ENCODE results near the gene NXPE3. TPM values are rescaled to one million over a fixed set of nuclear protein-coding genes. Genes with fewer than 3 reads are reported as not detected.

The NXPE3 gene
- total and polyA plus RNA-seq, 2 of the 8 experiments (the other 6 are each of a cell fraction or from before 2014, with no cell fraction given) = 10.9 to 22.7 TPM

DNA sequence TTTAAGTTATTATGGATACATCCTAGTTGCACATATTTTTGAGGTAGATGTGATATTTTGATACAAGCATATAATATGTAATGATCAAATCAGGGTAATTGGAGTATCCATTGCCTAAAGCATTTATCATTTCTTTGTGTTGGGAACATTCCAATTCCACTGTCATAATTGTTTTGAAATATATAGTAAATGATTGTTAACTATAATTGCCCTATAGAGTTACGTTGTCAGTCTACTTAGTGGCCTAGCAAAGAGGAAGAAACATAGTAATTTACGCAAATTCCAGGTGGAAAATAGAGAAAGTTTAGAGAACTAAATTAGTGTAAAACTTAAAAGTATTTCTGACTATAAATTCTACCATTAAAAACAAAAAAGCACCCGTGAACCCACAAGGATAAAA, 24.9 kb downstream of the NXPE3 start:
- no peak overlapping the region for H3K23ac ChIP-seq (ENCODE audit: insufficient read length)

More for the DNA sequence above, 24.9 kb downstream of the NXPE3 start:
- Histone ChIP-seq H2BK20ac (ENCODE audit: low read length) (no peak overlapping the region), H4K8ac (ENCODE audit: extremely low read depth, insufficient read depth, low read length) (no peak overlapping the region), H3K36me3 (ENCODE audit: control insufficient read depth in 2 of 4, insufficient read depth in 4 of 4, low read length in 3 of 4) (peaks cover 0 to 14% (median 4%) of the 10 kb centered on the region in 4 experiments; a peak in 4 of 8 replicates), H3K4ac (replicated peaks; ENCODE audit: insufficient read length, low read depth, low read length) (no peak overlapping the region), H3K79me2 (ENCODE audit: control insufficient read depth in 1 of 2, insufficient read depth in 2 of 2, low read length in 2 of 2) (no peaks in the 10 kb centered on the region), H3K27ac (ENCODE audit: low read depth, low read length) (no peak overlapping the region), H3K56ac (replicated peaks; ENCODE audit: insufficient read length, low read depth, low read length) (no peak overlapping the region), H4K91ac (replicated peaks; ENCODE audit: insufficient read length, low read length) (no peak overlapping the region), H2BK5ac (ENCODE audit: low read depth, low read length) (no peak overlapping the region), H4K5ac (ENCODE audit: insufficient read length, low read depth, low read length) (no peak overlapping the region), H3K9me3 (ENCODE audit: insufficient read depth in 2 of 2, low read depth in 1 of 2, low read length in 1 of 2) (no peaks in the 10 kb centered on the region), H3K4me3 (ENCODE audit: extremely low read depth in 1 of 4, insufficient read depth in 2 of 4, low read depth in 3 of 4, low read length in 4 of 4) (no peak overlapping the region), H3K79me1 (ENCODE audit: low read depth, low read length) (no peaks in the 10 kb centered on the region; the same call in 1 of the 2 replicates), H3K4me2 (ENCODE audit: insufficient read depth in 1 of 2, low read depth in 2 of 2, low read length in 2 of 2) (no peak overlapping the region), H3K14ac (ENCODE audit: insufficient read length) (no peak overlapping the region), H3K9ac (replicated peaks in 1 of 4; ENCODE audit: extremely low read depth in 1 of 4, low read depth in 3 of 4, low read length in 3 of 4) (no peak overlapping the region), H2BK12ac (ENCODE audit: low read depth, low read length) (no peak overlapping the region), H3K4me1 (replicated peaks in 1 of 4; ENCODE audit: control insufficient read depth in 3 of 4, insufficient read depth in 4 of 4, low read length in 3 of 4) (no peaks in the 10 kb centered on the region), H3K27me3 (replicated peaks in 1 of 4; ENCODE audit: control insufficient read depth in 3 of 4, extremely low read depth in 1 of 4, insufficient read depth in 3 of 4, low read length in 3 of 4) (no peaks in the 10 kb centered on the region), H4K20me1 (replicated peaks in 1 of 2; ENCODE audit: control insufficient read depth in 1 of 2, insufficient read depth in 2 of 2, low read length in 2 of 2) (no peaks in the 10 kb centered on the region), H2BK15ac (ENCODE audit: low read length) (no peak overlapping the region), H2AK5ac (ENCODE audit: low read depth, low read length) (no peak overlapping the region), H3K18ac (ENCODE audit: extremely low read depth, low read length) (no peak overlapping the region), H3K23me2 (ENCODE audit: low read depth, low read length) (no peaks in the 10 kb centered on the region), H2AFZ (ENCODE audit: low read length) (no peak overlapping the region), H2BK120ac (replicated peaks; ENCODE audit: low read depth, low read length) (no peak overlapping the region)
- FAIRE-seq (no peak), DNase-seq (ENCODE audit: low read depth in 1 of 2, low spot score in 2 of 2) (no peak)
- TF ChIP-seq CBX5 (IDR thresholded peaks at IDR 0.05; ENCODE audit: low read depth, low read length) = no peak
- TF ChIP-seq PHF8 (conservative IDR thresholded peaks at IDR 0.05; ENCODE audit: low read depth, low read length) = no peak
- TF ChIP-seq TAF1 (IDR thresholded peaks at IDR 0.05; ENCODE audit: low read depth, low read length) = no peak
- no peak for TF ChIP-seq KDM4A (IDR thresholded peaks at IDR 0.05; ENCODE audit: low read depth, low read length, severe bottlenecking)
- no peak for TF ChIP-seq POLR2AphosphoS5 (IDR thresholded peaks at IDR 0.05; ENCODE audit: low read depth, low read length)
- POLR2A ChIA-PET (ENCODE audit: partially characterized antibody) = no interaction called here
- CTCF ChIA-PET (ENCODE audit: partially characterized antibody) = interaction anchor here (0.7 to 6.6 kb wide), 15 partner anchors 9 to 443 kb away, joined by 3 to 37 read pairs (median 4); partner anchors contain the start of gene NFKBIZ
- 93% methylated on average over 3 of the region's 3 CpGs; no CpG with 5 or more reads in 1 of the 2 experiments for WGBS, 2 experiments (ENCODE audit: extremely low coverage in 1 of 2, insufficient coverage in 1 of 2, insufficient read length in 1 of 2, insufficient replicate concordance in 2 of 2, low coverage in 1 of 2, low lambda C conversion rate in 2 of 2, missing lambda C conversion rate in 1 of 2)
